IMR-90 (cell line): ENCODE data around the gene UTP14A. TPM values are rescaled to one million over a fixed set of nuclear protein-coding genes. Genes with fewer than 3 reads are reported as not detected.

Experiments
- ATAC-seq: fragments of 200-7000 bp; cut with Tn5 transposase; 2 replicates; pipeline ENCODE4 v1.9.1; 2020; ENCODE audit warnings: low read depth, mild to moderate bottlenecking, moderate library complexity
- BruUV-seq: library from RNA; stranded (reverse); fragments of 400-500 nt; replicated peaks from 2 replicates; lab custom pipeline; 2021; lab: Mats Ljungman, UMichigan
- CTCF ChIA-PET: fragments of 300-600 bp; formaldehyde crosslinking; extraction: SDS; loops from one replicate; lab custom pipeline; 2021; ENCODE audit warnings: antibody characterized with exemption; lab: Yijun Ruan, JAX
- POLR2A ChIA-PET: fragments of 300-600 bp; sonication (Branson Sonifier 250); formaldehyde crosslinking; loops from one replicate; lab custom pipeline; 2022; ENCODE audit warnings: antibody characterized with exemption; ENCODE audit not compliant: unreplicated experiment; lab: Charles Lee
- DNase-seq: peaks from one replicate; pipeline ENCODE4 v3.0.0; 2013
- H2AFZ ChIP-seq: replicated peaks from 2 replicates; pipeline ENCODE3; 2013; ENCODE audit warnings: low read length, mild to moderate bottlenecking; ENCODE audit not compliant: poor library complexity
- H2AK5ac ChIP-seq: 2 replicates; pipeline ENCODE4 v1.6.1; 2013; ENCODE audit warnings: low read depth, low read length, inconsistent platforms
- H2AK9ac ChIP-seq: replicated peaks from 2 replicates; pipeline ENCODE3; 2013; ENCODE audit warnings: mild to moderate bottlenecking, low read depth, low read length, moderate library complexity; ENCODE audit not compliant: poor library complexity
- H2BK120ac ChIP-seq: 2 replicates; pipeline ENCODE4 v1.6.1; 2013; ENCODE audit warnings: low read depth, low read length, inconsistent platforms
- H2BK15ac ChIP-seq: 3 replicates; pipeline ENCODE4 v1.6.1; 2013; ENCODE audit warnings: low read depth, low read length, inconsistent platforms
- H2BK20ac ChIP-seq: 2 replicates; pipeline ENCODE4 v1.6.1; 2013; ENCODE audit warnings: low read depth, mild to moderate bottlenecking, inconsistent platforms, low read length, moderate library complexity
- H2BK5ac ChIP-seq: 2 replicates; pipeline ENCODE4 v1.6.1; 2013; ENCODE audit warnings: mild to moderate bottlenecking, low read depth, low read length, inconsistent platforms; ENCODE audit not compliant: poor library complexity, severe bottlenecking
- H3K14ac ChIP-seq: replicated peaks from 2 replicates; pipeline ENCODE4 v1.6.1; 2013; ENCODE audit warnings: low read depth, low read length, inconsistent platforms
- H3K18ac ChIP-seq: 2 replicates; pipeline ENCODE4 v1.6.1; 2013; ENCODE audit warnings: low read depth, low read length, control low read depth
- H3K23ac ChIP-seq: 2 replicates; pipeline ENCODE4 v1.6.1; 2013; ENCODE audit warnings: low read depth, low read length, inconsistent platforms
- H3K27ac ChIP-seq: 2 replicates; pipeline ENCODE4 v1.5.1; 2013; ENCODE audit warnings: mild to moderate bottlenecking, control low read depth, low read length; ENCODE audit not compliant: insufficient read depth
- H3K27me3 ChIP-seq: 2 replicates; pipeline ENCODE4 v1.6.1; 2013; ENCODE audit warnings: low read length; ENCODE audit not compliant: control insufficient read depth, insufficient read depth
- H3K36me3 ChIP-seq: 2 replicates; pipeline ENCODE4 v1.6.1; 2013; ENCODE audit warnings: low read length, mixed read lengths; ENCODE audit not compliant: control insufficient read depth, insufficient read depth
- H3K4ac ChIP-seq: 2 replicates; pipeline ENCODE4 v1.6.1; 2013; ENCODE audit warnings: low read depth, low read length, inconsistent platforms
- H3K4me1 ChIP-seq: 2 replicates; pipeline ENCODE4 v1.6.1; 2013; ENCODE audit warnings: low read length, mixed read lengths; ENCODE audit not compliant: control insufficient read depth, insufficient read depth
- H3K4me2 ChIP-seq: 2 replicates; pipeline ENCODE4 v1.6.1; 2013; ENCODE audit warnings: low read depth, mild to moderate bottlenecking, control low read depth, low read length, moderate library complexity
- H3K4me3 ChIP-seq: 2 replicates; pipeline ENCODE4 v1.5.1; 2013; ENCODE audit warnings: low read depth, mild to moderate bottlenecking, control low read depth, low read length, moderate library complexity; ENCODE audit not compliant: insufficient read depth
- H3K56ac ChIP-seq: 2 replicates; pipeline ENCODE4 v1.6.1; 2013; ENCODE audit warnings: low read length, inconsistent platforms; ENCODE audit not compliant: insufficient read depth; ENCODE audit errors: extremely low read depth
- H3K79me1 ChIP-seq, 2 experiments: 2 replicates each; pipeline ENCODE4 v1.6.1; 2013; ENCODE audit warnings: low read length in 2 of 2, inconsistent platforms in 1 of 2, low read depth in 1 of 2
- H3K9ac ChIP-seq: 2 replicates; pipeline ENCODE4 v1.6.1; 2013; ENCODE audit warnings: low read depth, low read length, control low read depth
- H3K9me1 ChIP-seq: 2 replicates; pipeline ENCODE4 v1.6.1; 2013; ENCODE audit warnings: low read length, inconsistent platforms; ENCODE audit not compliant: insufficient read depth
- H3K9me3 ChIP-seq: 2 replicates; pipeline ENCODE4 v1.6.1; 2013; ENCODE audit warnings: low read length; ENCODE audit not compliant: control insufficient read depth, insufficient read depth
- H4K20me1 ChIP-seq: 2 replicates; pipeline ENCODE4 v1.6.1; 2013; ENCODE audit warnings: low read length, inconsistent platforms; ENCODE audit not compliant: insufficient read depth
- H4K5ac ChIP-seq: 2 replicates; pipeline ENCODE4 v1.6.1; 2013; ENCODE audit warnings: mild to moderate bottlenecking, low read depth, low read length, control low read depth
- H4K8ac ChIP-seq, 2 experiments: 2 replicates each; pipeline ENCODE4 v1.6.1; 2013; ENCODE audit warnings: low read depth in 2 of 2, low read length in 2 of 2, control low read depth in 1 of 2, inconsistent platforms in 1 of 2
- H4K91ac ChIP-seq: 2 replicates; pipeline ENCODE4 v1.6.1; 2013; ENCODE audit warnings: low read depth, low read length, inconsistent platforms; ENCODE audit not compliant: insufficient read depth
- BHLHE40 ChIP-seq: fragments of 150-350 bp; IDR thresholded peaks from 2 replicates; pipeline ENCODE4 v1.6.1; 2016; ENCODE audit warnings: mild to moderate bottlenecking, low read depth, low read length
- CHD1 ChIP-seq: IDR thresholded peaks from 2 replicates; pipeline ENCODE4 v1.6.1; 2012; ENCODE audit warnings: low read depth, low read length, improper control_type of control experiment
- FOS ChIP-seq: fragments of 150-350 bp; IDR thresholded peaks from 2 replicates; pipeline ENCODE4 v1.6.1; 2016; ENCODE audit warnings: low read depth, low read length
- MAFK ChIP-seq: IDR thresholded peaks from 2 replicates; pipeline ENCODE4 v1.6.1; 2012; ENCODE audit warnings: low read depth, low read length, improper control_type of control experiment
- MAZ ChIP-seq: IDR thresholded peaks from 2 replicates; pipeline ENCODE4 v1.6.1; 2012; ENCODE audit warnings: low read depth, mild to moderate bottlenecking, low read length, improper control_type of control experiment, moderate library complexity, borderline replicate concordance
- NFE2L2 ChIP-seq: fragments of 150-350 bp; IDR thresholded peaks from 2 replicates; pipeline ENCODE4 v1.6.1; 2016; ENCODE audit warnings: low read depth, mild to moderate bottlenecking, low read length
- POLR2A ChIP-seq: IDR thresholded peaks from 2 replicates; pipeline ENCODE4 v1.6.1; 2012; ENCODE audit warnings: mild to moderate bottlenecking, low read depth, low read length
- RAD21 ChIP-seq: IDR thresholded peaks from 2 replicates; pipeline ENCODE4 v1.6.1; 2012; ENCODE audit warnings: low read length, improper control_type of control experiment
- RFX5 ChIP-seq: IDR thresholded peaks from 2 replicates; pipeline ENCODE4 v1.8.0; 2012; ENCODE audit warnings: low read depth, mild to moderate bottlenecking, low read length, moderate library complexity
- USF2 ChIP-seq: fragments of 150-350 bp; IDR thresholded peaks from 2 replicates; pipeline ENCODE4 v1.6.1; 2017; ENCODE audit warnings: mild to moderate bottlenecking, antibody characterized with exemption, low read length, low read depth
- WGBS, 2 experiments: methylation state at CpG; one replicate each; pipeline versions ENCODE4 v1.1.5 to v1.1.7; 2013; ENCODE audit warnings: missing lambda C conversion rate in 2 of 2; ENCODE audit not compliant: insufficient read length in 1 of 2; ENCODE audit errors: extremely low coverage in 2 of 2; 5-methylcytosine and 5-hydroxymethylcytosine counted together
- dilution Hi-C: fragments of 300-500 bp; cut with HindIII; formaldehyde crosslinking; loops from one replicate; pipeline ENCODE4 v1.14.3; 2018; ENCODE audit warnings: low sequenced_read_pairs; ENCODE audit not compliant: unreplicated experiment
- in situ Hi-C: fragments of 300-500 bp; cut with MboI; formaldehyde crosslinking; loops from 3 replicates; pipeline ENCODE4 v1.14.3; 2019; ENCODE audit warnings: low sequenced_read_pairs, inconsistent platforms, mixed read lengths
- intact Hi-C: fragments of 100-400 bp; cut with micrococcal nuclease; formaldehyde crosslinking; loops from 2 replicates; pipeline ENCODE4 v1.10.0; 2022
- polyA plus RNA-seq, 3 experiments: library from polyadenylated mRNA; depleted of rRNA; stranded (reverse); fragments of >200 nt; gene quantifications; 2 replicates each; pipeline ENCODE4 v1.2.3, GENCODE V29; 2012; ENCODE audit warnings: low replicate concordance in 1 of 3
- total RNA-seq: library from RNA; depleted of rRNA; stranded (reverse); fragments of >200 nt; gene quantifications from 2 replicates; pipeline ENCODE4 v1.2.3, GENCODE V29; 2012

Gene UTP14A
- total and polyA plus RNA-seq, 2 of the 4 experiments (the other 2 are of a cell fraction): 13.8 to 15.2 TPM

GRCh38 chrX:129956145-129956544 lies 50.2 kb downstream of the UTP14A start:
- TF ChIP-seq POLR2A: no peak
- no peak for TF ChIP-seq NFE2L2
- TF ChIP-seq RFX5: no peak
- no peak for TF ChIP-seq RAD21
- TF ChIP-seq MAFK: no peak
- TF ChIP-seq USF2: no peak
- TF ChIP-seq BHLHE40: no peak
- TF ChIP-seq FOS: no peak
- no peak for TF ChIP-seq MAZ
- TF ChIP-seq CHD1: no peak
- Histone ChIP-seq H3K56ac (no peak overlapping the region), H3K9me1 (no peaks in the 10 kb centered on the region), H3K23ac (no peak overlapping the region), H2AFZ (no peak overlapping the region), H3K4me1 (peaks cover 6% of the 10 kb centered on the region; the same call in 1 of the 2 replicates), H2BK120ac (no peak overlapping the region), H3K79me1 (no peaks in the 10 kb centered on the region), H3K14ac (no peak overlapping the region), H2BK5ac (no peak overlapping the region), H3K4me2 (no peak overlapping the region), H3K18ac (no peak overlapping the region), H3K9me3 (no peaks in the 10 kb centered on the region), H2BK15ac (no peak overlapping the region), H3K27ac (no peak overlapping the region), H2BK20ac (no peak overlapping the region), H3K36me3 (no peaks in the 10 kb centered on the region), H2AK9ac (no peak overlapping the region), H4K5ac (no peak overlapping the region), H3K9ac (no peak overlapping the region), H2AK5ac (no peak overlapping the region), H3K4me3 (no peak overlapping the region), H3K4ac (no peak overlapping the region), H4K91ac (no peak overlapping the region), H4K8ac (no peak overlapping the region), H3K27me3 (peaks cover 7% of the 10 kb centered on the region), H4K20me1 (no peaks in the 10 kb centered on the region)
- WGBS, 2 experiments: 73% methylated on average over 3 of the region's 10 CpGs; no CpG with 5 or more reads in 1 of the 2 experiments
- DNase-seq: no peak
- ATAC-seq: no peak
- in situ Hi-C loops (no loop called here), intact Hi-C loops (no loop called here), dilution Hi-C loops (no loop called here)
- ChIA-PET POLR2A (no interaction called here), CTCF (no interaction called here)
- BruUV-seq: no TSS peak
